Muscle of arm (tissue), 12 donors: ENCODE data around the gene CERK. TPM values are rescaled to one million over a fixed set of nuclear protein-coding genes. Genes with fewer than 3 reads are reported as not detected.

ENCODE experiments used
- DNase-seq: peaks from one replicate; pipeline ENCODE4 v3.0.0-alpha.2; 2013
- polyA plus RNA-seq, 12 donors: library from polyadenylated mRNA; unstranded; fragments of 120-200 nt; gene quantifications; one replicate each; pipeline ENCODE4 v1.2.1, GENCODE V29; 2013; ENCODE audit not compliant: insufficient read length in 12 of 12

CERK gene
- polyA plus RNA-seq, 12 donors: 18.1 to 33.1 (median 22.2) TPM; not detected in 1

DNA sequence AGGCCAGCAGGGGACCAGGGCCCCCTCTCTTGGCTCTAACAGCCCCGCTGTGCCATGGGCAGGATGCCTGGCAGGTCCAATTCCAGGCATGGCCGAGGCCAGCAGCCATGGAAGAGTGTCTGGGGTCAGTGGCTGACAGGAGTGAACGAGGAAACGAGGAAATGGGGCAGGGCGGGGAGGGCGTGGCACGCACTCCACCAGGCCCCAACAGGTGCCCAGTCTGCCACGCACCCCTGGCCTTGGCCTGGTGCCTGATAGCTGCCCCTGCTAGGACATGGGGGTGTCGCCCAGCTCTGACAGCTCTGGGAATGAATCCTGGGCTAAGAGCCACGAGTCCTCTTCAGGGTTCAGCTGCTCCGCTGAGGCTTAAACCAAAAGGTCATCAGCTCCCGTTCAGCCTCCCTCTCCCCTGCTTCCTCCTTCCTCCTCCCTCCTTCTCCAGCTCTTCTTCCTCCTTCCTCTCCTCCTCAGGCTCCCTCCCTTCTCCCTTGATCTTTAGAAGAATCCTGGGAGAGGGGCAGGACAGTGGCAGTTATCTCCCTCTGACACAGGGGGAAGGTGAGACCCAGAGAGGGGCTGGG, 12.9 kb upstream of the CERK start:
- no peak for DNase-seq

DNA sequence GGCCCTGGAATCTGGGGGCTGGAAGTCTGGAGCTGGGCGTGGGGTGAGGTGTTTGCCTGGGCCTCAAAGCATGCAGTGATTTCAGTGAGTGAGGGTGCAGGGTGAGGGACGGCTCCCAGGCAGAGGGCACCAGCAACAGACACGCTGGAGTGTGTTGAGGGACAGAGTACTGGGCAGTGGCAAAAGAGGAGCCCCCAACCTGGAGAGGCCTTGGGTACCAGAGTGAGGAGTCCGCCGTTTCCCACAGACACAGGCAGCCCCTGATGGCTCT, 12.4 kb upstream of the CERK start:
- no peak for DNase-seq

DNA sequence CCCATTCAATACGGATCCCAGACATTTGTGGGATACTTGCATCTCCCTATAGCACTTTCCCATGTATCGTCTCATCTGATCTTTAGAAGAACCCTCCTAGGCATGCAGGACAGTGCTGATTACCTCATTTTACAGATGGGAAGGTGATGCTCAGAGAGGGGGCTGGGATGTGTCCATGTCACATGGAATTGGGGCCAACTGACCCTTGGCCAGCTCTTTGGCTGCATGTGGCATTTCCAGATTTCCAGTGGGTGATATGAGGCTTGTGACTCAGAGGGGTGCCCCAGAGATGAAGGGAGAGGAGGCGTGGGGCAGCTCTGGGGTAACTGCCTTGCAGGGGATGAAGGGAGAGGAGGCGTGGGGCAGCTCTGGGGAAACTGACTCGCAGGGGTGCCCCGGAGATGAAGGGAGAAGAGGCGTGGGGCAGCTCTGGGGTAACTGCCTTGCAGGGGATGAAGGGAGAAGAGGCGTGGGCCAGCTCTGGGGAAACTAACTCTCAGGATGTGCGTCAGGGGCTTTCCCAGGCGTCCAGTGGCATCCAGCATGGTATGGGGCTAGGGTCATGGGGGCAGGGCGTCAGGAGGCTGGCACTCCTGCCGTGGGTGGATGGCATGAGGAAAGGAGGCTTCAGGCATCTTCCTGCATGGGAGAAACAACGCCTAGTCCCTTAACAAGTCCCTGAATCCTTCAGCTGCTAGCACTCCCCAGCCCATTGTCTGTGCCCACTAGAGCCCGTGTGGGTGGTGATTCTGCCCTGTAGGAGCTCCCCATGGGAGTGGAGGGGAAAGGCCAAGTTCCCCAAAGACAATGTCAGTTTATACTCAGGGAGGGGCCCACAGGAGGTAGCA, 11.9 kb upstream of the CERK start:
- no peak for DNase-seq

DNA sequence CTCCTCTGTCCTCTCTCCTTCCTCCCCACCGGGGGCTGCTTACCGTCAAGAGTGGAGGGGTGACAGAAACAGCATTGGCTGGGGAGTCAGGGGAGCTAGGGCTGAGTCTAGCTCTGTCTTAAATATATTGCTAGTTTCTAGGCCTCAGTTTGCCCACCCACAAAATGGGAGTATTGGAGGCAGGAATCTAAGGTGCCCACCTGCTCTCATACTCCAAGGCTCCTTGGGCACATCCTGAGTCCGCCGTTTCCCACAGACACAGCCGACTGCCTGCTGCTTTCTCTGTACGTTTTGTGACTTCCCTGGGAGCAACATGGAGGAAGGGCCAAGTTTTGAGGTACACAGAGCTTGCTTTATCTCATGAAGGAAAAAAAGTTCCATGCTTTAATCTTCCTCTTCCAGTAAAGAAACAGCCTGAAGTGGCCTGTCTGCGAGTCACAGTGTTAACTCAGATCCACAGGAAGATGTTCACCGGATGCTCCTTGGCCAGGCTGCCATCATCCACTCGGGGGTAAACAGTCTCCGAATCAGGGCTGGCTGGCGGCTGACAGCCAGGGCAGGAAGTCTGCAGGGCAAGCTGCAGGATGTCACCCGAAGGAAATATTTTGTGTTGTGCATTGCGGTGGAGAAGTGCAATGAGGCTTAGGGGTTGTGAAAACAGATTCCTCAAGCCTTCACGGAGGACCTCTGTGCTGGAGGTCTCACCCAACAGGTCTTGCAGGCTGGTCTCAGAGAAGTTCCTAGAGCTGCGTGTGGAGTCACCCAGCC, 11.0 kb upstream of the CERK start:
- no peak for DNase-seq

DNA sequence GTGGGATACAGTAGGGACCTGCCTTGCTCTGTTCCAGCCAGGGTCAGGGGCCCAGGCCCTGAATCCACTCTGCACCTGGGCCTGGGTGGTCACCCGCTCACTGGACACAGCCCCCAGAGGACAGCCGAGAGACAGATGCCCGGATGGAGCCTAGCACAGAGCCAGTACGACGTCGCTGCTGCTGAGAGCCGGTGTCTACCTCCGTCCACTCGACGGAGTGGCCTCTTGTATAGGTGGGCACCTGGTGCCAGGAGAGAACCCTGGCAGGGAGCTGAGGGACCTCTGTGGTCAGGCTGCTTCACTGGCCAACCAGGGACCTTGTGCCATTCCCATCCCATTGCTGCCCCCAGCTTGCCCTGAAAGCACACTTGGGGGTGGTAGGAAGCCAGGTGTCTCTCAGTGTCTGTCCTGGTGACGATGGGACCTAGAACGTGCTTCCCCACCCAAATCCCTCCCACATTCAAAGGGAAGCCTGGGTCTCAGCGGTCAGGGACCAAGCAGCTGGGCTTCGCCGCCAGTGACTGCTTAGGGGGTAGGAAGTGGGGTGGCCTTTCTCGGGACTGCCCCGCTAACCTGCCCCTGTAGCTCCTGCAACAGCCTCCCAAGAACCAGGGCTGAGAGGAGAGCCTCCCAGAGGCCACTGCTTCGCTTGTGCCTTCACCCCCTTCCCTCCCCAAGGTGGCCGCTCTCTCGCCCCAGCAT, 10.3 kb upstream of the CERK start:
- no peak for DNase-seq

DNA sequence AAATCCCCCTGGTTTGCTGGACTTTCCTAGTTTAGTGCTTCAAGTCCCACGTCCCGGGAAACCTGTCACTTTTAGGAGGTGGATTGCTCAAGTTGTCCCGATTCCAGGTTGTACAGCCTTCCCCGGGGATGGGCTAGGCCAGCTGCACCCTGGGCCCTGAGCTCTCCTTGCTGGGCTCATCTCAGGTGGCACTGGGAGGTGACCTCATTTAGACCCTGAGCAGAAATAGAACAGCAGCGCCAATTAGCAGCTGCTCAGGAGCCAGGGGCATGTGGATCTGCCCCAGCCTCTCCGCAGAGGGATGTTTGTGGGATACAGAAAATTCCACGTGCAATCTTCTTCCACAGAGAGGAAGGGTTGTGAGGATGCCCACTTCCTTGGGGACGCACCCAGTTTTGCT, 9.6 kb upstream of the CERK start:
- DNase-seq: no peak

DNA sequence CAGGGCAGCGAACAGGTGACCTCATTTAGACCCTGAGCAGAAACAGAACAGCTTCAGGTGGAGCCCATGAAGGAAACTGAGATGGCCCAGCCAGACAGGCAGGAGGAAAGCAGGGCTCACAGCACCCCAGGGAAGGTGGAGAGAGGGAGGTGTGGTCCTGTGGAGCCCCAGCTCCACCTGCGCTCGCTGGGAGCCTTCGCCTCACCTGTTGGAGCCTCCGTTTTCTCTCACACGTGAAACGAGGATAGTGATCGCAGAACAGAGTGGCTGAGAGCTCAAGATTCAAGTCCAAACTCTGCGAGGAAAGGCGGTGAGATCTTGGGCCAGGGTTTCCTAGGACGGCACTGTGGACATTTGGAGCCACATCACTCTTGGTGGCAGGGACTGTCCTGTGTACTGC, 8.6 kb upstream of the CERK start:
- no peak for DNase-seq

- no peak for DNase-seq
These were observed 8.1 kb upstream of the CERK start for GRCh38 chr22:46746192-46746591.

DNA sequence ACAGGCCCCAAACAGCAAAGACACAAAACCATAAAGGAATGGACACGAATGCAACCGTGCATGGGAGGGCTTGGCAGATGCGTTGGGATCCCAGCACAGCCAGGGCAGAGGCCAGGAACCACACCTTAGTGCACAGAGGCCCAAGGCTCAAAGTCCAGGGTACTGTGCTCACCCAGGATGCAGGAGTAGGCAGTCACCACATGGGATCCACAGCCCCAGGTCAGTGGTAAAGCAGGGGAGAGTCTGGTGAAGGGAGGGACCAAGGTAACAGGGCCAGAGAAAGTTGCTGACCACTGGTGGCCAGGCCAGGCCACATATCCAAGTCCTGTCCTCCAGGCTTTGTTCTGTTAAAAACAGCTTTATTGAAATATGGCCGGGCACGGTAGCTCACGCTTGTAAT, 6.5 kb upstream of the CERK start:
- no peak for DNase-seq

DNA sequence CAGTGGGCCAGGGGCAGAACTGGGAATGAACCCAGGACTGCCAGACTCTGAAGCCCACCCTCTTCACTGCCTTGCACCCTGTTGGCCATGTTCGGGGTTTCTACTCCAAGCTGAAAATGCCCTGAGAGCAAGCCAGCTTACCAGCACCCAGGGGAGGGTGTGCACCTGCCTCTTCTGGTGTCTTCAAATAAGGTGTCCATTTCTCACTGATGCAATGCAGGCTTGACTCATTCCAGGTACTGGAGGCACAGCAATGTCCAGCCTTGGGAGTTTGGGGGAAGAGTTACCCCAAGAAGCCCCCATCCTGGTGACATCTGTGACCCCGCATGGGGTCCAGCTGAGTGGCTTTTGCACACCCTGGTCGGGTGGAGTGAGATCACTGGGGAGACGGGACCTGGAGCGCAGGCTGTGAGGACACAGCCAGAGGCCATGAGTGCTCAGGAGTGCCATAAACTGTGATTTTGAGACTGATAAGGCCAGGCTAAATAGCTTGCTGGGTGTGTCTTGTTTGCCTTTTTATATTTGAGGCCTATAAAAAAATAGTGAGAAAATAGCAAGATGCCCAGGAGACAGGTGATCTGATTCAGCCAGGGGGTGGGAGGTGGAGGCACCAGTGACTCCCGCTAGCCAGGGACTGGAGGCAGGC, 4.6 kb upstream of the CERK start:
- no peak for DNase-seq

GRCh38 chr22:46741974-46742519, 4.0 kb upstream of the CERK start:
- DNase-seq: no peak

- DNase-seq: no peak
These were observed 3.1 kb upstream of the CERK start for GRCh38 chr22:46740910-46741780.

- peak; percentile 31 for DNase-seq
These were observed 1.2 kb upstream of the CERK start for GRCh38 chr22:46739094-46739870.

DNA sequence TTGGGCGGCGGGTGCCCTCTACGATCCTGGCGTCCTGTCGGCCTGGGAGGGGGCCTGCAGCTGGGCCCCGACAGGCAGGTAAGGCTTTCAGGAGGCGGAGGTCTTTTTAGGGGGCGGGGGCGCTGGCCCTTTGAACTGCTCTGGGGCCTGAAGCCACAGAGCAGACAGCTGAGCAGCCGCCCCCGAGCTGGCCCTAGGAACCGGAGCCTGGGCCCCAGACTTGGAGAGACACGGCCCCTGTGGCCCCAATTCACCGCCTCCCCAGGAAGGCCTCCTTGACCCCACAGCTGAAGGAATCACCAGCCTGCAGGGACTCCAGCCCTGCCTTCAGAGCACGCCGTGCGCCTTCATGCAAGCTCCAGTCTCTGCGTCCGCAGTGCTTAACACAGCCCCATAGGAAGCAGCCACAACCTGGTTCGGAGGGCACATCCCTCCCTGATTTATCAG, 618 bp upstream of the CERK start:
- DNase-seq: peak; percentile 32

DNA sequence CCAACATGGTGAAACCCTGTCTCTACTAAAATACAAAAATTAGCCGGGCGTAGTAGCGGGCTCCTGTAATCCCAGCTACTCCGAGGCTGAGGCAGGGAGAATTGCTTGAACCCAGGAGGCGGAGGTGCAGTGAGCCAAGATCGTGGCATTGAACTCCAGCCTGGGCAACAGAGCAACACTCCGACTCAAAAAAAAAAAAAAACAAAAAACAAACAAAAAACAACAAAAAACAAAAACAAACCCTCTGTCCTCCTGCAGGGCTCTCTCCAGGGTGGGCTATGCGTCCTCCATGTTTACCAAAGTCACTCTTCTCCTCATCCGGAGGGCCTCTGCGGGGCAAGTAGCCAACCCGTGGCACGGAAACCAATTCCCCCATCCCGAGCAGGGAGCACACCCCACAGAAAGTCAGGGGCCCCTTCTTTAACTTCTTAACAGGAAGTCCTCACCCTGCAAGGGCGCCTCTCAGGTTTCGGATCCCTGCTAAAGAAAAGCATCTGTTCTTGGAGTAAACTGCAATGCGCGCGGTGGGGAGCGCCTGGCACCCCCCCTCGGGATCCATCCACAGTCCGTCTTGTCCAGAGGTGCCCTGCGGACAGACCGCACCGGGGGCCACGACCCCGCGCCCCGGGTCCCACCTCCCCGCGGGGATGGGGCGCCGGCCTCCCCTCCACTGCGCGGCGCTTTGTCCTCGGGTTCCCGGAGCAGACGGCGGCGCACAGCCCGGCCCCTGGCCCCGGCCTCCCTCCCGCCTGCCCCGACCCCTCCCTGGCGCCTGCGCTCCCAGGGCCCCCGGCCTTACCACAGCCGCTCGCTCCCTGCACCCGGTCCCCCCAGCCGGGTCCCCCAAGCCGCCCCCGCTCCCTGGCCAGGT, 712 bp downstream of the CERK start:
- DNase-seq: peak; percentile 45

GRCh38 chr22:46736705-46737104, 1.3 kb downstream of the CERK start:
- DNase-seq: no peak

GRCh38 chr22:46735747-46736608, 2.1 kb downstream of the CERK start:
- no peak for DNase-seq
